GM19455 (cell line): ENCODE results near the gene SLCO2B1.

Experiments
- ATAC-seq: cut with Tn5 transposase; IDR thresholded peaks from one replicate; pipeline ENCODE4 v1.9.1; 2021; ENCODE audit not compliant: unreplicated experiment

The SLCO2B1 gene

GRCh38 chr11:75144716-75145014, 6.2 kb upstream of the SLCO2B1 start:
- ATAC-seq: no peak

- no peak for ATAC-seq
These were observed 5.5 kb upstream of the SLCO2B1 start for GRCh38 chr11:75145196-75145971.

GRCh38 chr11:75145972-75146519, 4.9 kb upstream of the SLCO2B1 start:
- no peak for ATAC-seq

GRCh38 chr11:75146711-75147110, 4.2 kb upstream of the SLCO2B1 start:
- ATAC-seq: no peak

DNA sequence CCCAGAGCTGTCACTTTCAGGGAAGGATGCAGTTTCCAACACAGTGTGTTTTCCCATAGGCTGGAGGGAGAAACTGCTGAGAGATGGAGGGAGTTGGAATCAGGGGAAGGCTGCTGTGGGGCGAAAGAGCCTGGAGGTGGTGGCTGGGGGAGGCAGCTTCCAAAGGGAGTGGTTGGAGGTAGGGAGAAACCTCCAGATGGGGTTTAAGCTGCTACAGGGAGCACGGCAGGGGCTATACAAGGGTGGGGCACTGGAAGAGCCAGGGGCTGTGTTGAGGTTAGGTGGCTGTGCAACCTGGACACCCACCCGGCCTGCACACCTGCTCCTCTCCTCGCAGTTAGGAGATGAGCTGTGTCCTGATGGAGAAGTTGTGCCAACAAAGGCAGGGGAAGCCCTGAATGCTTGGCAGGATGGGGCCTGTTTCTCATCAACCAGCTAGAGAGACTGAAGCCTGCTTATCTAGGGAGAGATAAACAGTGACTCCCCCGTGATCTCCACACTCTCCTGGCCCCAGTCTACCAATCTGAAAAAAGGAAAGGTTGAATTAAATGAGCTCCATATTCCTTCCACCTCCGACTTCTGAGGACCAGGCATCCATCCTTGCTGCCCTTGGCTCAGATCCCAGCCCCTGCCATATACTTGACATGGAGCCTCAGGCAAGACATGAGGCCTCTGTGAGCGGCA, 3.6 kb upstream of the SLCO2B1 start:
- no peak for ATAC-seq

DNA sequence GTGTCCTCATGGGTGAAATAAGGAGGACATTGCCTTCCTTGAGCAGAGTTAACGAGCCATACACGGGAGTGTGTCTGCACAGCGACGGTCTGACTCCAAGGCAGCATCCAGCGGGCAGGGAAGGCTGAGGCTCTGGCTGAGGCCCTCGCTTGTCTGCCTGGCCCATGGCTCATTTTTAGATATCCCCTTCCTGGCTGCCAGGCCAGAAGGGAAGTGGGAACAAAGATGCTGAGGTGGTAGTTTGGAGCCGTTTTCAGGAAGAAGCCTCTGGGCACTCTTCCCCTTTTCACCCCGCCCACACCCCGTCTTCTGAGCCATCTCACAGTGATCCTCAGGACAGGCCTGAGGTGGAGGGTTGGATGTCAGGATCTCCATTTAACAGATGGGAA, 3.0 kb upstream of the SLCO2B1 start:
- no peak for ATAC-seq

DNA sequence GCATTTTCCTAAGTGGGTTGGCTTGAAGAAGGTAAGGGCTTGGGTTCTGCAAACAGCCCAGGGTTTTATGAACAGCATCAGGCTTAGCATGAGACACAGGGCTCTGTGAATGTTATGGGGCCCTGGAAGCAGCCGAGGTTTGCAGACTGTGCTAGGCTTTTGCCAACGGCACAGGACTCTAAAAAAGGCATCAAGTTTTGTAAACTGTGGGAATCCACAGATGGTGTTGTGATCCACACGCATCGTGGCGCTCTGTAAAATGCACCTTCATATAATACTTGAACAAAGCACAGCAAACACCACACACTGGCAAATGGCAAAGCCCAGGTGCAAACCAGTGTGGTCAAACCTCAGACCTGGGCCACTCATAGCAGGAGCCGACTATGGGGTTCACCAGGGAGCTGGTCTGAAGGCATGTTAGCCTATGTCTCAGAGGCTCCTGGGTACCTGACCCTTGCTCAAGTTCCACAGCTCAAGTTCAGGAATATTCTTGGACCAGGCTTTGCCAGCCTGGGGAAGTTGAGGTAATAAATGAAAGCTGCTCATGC, 2.4 kb upstream of the SLCO2B1 start:
- no peak for ATAC-seq

GRCh38 chr11:75149766-75150465, 991 bp upstream of the SLCO2B1 start:
- no peak for ATAC-seq

DNA sequence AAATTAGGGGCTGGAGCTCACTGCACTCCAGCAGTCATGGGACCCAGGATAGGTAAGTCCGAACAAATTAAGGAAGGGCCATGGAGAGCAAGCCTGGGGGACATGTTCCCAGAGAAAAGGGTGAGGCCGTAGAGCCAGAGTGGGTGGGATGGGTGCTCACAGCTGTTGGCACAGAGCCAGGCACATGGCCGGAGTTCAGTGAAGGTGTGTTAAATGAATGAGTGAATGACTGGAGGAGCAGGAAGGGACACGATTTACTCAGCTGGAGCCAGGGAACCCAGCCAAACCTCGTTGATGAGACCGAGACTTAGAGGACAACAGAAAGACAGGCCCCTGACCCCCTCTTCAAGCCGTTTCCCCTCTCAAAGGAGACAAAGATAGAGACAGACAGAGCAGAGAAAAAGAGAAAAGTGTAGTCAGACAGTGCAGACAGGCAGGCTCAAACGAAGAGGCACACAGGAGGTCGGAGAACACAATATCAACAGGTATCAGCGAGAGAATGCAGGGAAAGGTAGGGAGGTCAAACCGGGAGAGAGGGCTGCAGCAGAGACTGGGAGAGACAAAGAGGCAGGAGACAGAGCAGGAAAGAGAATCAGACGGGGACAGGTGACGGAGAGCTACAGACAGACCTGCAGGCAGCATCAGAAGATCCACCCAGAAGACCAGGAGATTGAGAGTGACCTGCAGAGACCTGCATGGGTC, 590 bp downstream of the SLCO2B1 start:
- no peak for ATAC-seq

DNA sequence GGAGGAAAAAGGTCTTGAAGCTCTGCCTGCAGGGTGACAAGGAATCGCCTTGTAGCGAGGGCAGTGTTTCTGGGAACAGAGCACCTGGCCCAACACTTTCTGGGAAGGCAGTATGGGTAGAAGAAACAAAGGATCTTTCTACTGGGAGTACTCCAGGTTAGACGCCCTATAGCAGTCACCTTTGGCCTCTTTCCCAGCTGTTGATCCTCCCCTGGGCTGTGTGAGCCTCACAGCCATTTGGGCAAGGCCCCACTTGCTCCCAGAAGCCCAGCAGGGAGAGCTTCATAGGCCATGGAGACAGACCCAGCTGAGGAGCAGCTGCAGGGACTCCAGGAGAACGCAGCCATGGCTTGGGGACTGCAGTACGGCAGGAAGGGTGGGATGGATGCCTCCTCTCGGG, 1.2 kb downstream of the SLCO2B1 start:
- no peak for ATAC-seq

DNA sequence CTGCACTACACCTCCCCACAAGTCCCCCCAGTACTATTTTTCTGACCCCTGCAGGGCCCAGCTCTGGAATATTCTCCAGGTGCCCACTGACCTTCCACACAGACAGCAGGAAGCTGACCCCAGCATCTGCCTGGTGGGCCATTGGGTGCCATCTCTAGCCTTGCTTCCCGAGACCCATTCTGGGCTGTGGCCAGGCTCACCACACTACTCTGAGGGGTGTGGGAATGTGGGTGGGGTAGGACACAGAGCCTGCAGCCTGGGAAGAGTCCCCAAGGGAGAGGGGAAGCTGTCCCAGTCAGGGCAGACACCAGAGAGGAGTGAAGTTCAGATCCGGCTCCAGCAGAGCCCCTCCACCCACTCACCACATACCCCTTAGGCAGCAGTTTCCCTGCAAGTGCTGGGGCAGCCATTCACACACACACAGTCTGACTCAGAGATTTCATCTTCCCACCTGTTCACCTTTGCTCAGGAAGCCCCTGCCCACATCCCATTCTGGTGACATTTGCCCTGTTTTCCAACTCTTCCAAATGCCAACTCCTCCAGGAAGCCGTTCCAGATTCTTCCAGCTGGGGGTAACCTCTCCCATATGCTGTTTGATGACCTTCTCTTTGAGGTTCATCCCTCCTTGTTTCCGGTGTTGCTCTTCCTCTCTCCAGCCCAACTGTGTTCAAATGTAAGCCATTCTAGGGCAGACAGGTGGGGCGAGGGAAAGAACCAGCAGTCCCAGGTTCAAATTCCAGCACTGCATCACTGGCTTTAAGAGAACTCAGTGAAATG, 1.9 kb downstream of the SLCO2B1 start:
- ATAC-seq: no peak

DNA sequence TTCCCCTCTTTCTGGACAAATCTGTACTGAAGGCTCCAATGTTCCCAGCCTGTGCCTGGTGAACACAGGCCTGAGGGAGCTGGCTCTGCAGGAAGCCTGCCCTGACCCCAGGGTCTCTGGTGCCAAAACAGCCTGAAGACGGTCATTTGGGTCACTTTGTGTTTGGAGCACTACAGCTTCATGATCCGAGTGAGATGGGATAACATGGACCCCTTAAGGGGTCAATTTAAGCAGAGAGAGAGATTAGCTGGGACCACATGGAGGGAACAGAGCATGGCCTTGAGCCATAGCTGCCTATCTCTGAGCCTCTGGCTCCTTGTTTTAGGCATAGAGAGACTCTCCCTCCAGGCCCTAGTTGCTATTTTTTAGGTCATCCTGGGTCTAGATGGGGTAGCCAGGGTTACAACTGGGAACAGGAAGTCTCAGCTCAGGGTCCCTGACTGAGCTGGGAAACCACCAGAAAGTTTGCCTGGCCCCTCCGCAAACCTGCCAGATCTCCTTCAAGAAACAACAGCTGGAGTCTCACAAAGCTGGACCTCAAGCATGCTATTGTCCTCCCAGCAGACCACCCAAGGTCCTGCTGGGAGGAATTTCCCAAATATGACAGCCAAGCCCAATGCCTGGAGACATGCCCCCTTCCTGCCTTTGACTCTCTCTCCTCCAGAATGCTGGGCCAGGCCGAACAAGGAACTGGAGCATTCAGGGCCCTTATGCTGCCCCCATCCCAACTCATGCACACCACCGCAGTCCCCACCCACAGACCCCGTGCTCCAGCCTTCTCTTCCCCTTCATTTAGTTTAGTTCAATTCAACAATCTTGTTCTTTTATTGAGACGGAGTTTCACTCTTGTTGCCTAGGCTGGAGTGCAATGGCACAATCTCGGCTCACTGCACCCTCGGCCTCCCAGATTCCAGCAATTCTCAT, 4.0 kb downstream of the SLCO2B1 start:
- ATAC-seq: no peak

- ATAC-seq: no peak
These were observed 4.9 kb downstream of the SLCO2B1 start for GRCh38 chr11:75155570-75156422.

- no peak for ATAC-seq
These were observed 7.3 kb downstream of the SLCO2B1 start for GRCh38 chr11:75158241-75158640.

DNA sequence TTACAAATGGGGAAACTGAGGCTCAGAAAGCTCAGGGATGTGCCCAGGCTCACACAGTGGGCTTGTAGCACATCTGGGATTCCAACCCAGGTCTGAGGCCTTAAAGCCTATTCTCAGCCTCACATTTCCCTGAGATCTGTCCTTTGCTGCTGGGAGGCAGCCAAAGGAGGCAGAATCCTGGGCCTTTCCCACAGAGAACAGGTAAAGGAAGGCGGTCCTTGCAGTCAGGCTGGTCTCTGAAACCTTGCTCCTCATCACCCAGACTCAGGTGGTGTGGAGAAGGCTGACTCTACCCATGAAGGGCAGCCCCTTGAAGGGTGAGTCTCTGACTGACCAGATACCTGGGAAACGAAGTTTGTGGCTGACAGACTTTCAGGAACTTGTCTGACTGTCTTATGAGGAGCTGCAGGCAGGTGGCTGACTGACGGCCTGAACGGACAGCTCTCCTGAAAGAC, 7.8 kb downstream of the SLCO2B1 start:
- no peak for ATAC-seq

- ATAC-seq: no peak
These were observed 8.4 kb downstream of the SLCO2B1 start for GRCh38 chr11:75159151-75159953.

- no peak for ATAC-seq
These were observed 9.4 kb downstream of the SLCO2B1 start for GRCh38 chr11:75160220-75160757.
